Hepatocyte (in vitro differentiated cells): ENCODE measurements around the gene SCYGR6. TPM values are rescaled to one million over a fixed set of nuclear protein-coding genes. Genes with fewer than 3 reads are reported as not detected.

ENCODE experiments used
- DNase-seq: peaks from one replicate; pipeline ENCODE4 v3.0.0-alpha.2; 2016; ENCODE audit warnings: low spot score
- H2AFZ ChIP-seq: fragments of 200-600 bp; sonication (generic); 2 replicates; pipeline ENCODE4 v1.6.0; 2016; ENCODE audit warnings: antibody characterized with exemption, mild to moderate bottlenecking
- H3K27ac ChIP-seq: fragments of 200-600 bp; sonication (generic); 2 replicates; pipeline ENCODE4 v1.5.1; 2016; ENCODE audit warnings: mild to moderate bottlenecking
- H3K27me3 ChIP-seq: fragments of 200-600 bp; sonication (generic); 2 replicates; pipeline ENCODE4 v1.6.1; 2016
- H3K36me3 ChIP-seq: fragments of 200-600 bp; sonication (generic); replicated peaks from 2 replicates; pipeline ENCODE4 v1.5.1; 2016; ENCODE audit warnings: low read depth; ENCODE audit not compliant: insufficient read depth
- H3K4me1 ChIP-seq: fragments of 200-600 bp; sonication (generic); 2 replicates; pipeline ENCODE4 v1.5.1; 2016; ENCODE audit warnings: mild to moderate bottlenecking, moderate library complexity; ENCODE audit not compliant: insufficient read depth
- H3K4me2 ChIP-seq: fragments of 200-600 bp; sonication (generic); 2 replicates; pipeline ENCODE4 v1.6.0; 2016
- H3K4me3 ChIP-seq: fragments of 200-600 bp; sonication (generic); 2 replicates; pipeline ENCODE4 v1.5.1; 2016; ENCODE audit warnings: mild to moderate bottlenecking
- H3K79me2 ChIP-seq: fragments of 200-600 bp; sonication (generic); 2 replicates; pipeline ENCODE4 v1.6.0; 2017; ENCODE audit warnings: mild to moderate bottlenecking
- H3K9me2 ChIP-seq: fragments of 200-600 bp; sonication (generic); replicated peaks from 2 replicates; pipeline ENCODE4 v1.6.0; 2017; ENCODE audit warnings: mild to moderate bottlenecking; ENCODE audit not compliant: insufficient read depth
- H3K9me3 ChIP-seq: fragments of 200-600 bp; sonication (generic); 2 replicates; pipeline ENCODE4 v1.5.1; 2016; ENCODE audit warnings: low read depth, mild to moderate bottlenecking
- H4K20me1 ChIP-seq: fragments of 200-600 bp; sonication (generic); 2 replicates; pipeline ENCODE4 v1.6.0; 2016; ENCODE audit warnings: mild to moderate bottlenecking; ENCODE audit not compliant: insufficient read depth, poor library complexity, severe bottlenecking
- CTCF ChIP-seq: fragments of 200-600 bp; sonication (generic); IDR thresholded peaks from 2 replicates; pipeline ENCODE4 v1.5.1; 2016; ENCODE audit warnings: antibody characterized with exemption, mild to moderate bottlenecking; ENCODE audit not compliant: poor library complexity
- EZH2 ChIP-seq: fragments of 200-600 bp; sonication (generic); IDR thresholded peaks from 2 replicates; pipeline ENCODE4 v1.6.1; 2016; ENCODE audit warnings: antibody characterized with exemption, mild to moderate bottlenecking, borderline replicate concordance
- EZH2phosphoT487 ChIP-seq: fragments of 200-600 bp; sonication (generic); IDR thresholded peaks from one replicate; pipeline ENCODE4 v1.6.1; 2018; ENCODE audit warnings: antibody characterized with exemption, mild to moderate bottlenecking, low read depth, moderate library complexity; ENCODE audit not compliant: unreplicated experiment, severe bottlenecking
- WGBS: methylation state at CpG from one replicate; pipeline ENCODE4 v1.1.6; 2016; ENCODE audit warnings: low lambda C conversion rate; ENCODE audit errors: missing lambda C conversion rate; 5-methylcytosine and 5-hydroxymethylcytosine counted together
- polyA plus RNA-seq: library from polyadenylated mRNA; unstranded; fragments of >200 nt; fragmentation: Nextera tagmentation; extraction: Ambion mirVana; gene quantifications from 2 replicates; pipeline ENCODE4 v1.2.1, GENCODE V29; 2016
- total RNA-seq: library from RNA; depleted of rRNA; stranded (reverse); fragments of >200 nt; gene quantifications from 2 replicates; pipeline ENCODE4 v1.2.3, GENCODE V29; 2014

The SCYGR6 gene
- total and polyA plus RNA-seq, 2 experiments from 2014 or later = not detected

DNA sequence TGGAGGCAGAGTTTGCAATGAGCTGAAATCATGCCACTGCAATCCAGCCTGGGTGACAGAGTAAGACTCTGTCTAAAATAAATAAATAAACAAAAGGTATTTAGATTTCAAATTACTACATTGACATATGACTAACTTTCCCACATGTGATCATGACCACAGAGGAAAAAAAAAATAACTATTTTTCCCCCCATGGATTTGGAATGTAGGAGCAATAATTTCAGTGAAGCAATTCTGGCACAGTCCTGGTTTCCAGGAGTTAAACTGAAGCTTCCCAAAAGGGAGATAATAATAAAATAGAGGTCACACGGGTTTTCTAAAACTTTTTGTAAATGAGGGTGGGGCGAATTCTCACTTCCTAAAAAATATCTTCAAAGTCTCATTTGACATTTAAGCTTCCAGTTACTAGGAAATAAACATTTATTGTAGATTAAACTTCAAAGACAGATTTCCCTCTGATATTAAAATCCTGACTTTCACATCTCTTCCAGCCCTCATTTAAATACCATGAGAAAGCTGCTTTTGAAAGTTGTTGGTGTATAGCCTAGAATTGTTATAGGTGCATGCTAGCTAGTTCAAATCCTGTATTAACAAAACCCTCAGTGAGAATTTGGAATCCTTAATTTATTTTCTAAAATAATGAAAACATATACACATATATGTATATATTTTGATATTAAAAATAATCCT, 27.4 kb downstream of the SCYGR6 start:
- no peak overlapping the region for H2AFZ ChIP-seq
- no peak overlapping the region for H3K27ac ChIP-seq
- no peak overlapping the region for H3K4me3 ChIP-seq
- H3K27me3 ChIP-seq = no peaks in the 10 kb centered on the region
- H3K4me1 ChIP-seq = peaks cover 4% of the 10 kb centered on the region
- no peak for DNase-seq
- no peaks in the 10 kb centered on the region for H3K9me3 ChIP-seq
- no peaks in the 10 kb centered on the region for H4K20me1 ChIP-seq
- H3K36me3 ChIP-seq = no peaks in the 10 kb centered on the region
- TF ChIP-seq CTCF = no peak
- no peak for TF ChIP-seq EZH2
- H3K4me2 ChIP-seq = no peak overlapping the region
- H3K79me2 ChIP-seq = no peaks in the 10 kb centered on the region
- 78% methylated on average over 2 of the region's 2 CpGs for WGBS
- no peaks in the 10 kb centered on the region for H3K9me2 ChIP-seq

DNA sequence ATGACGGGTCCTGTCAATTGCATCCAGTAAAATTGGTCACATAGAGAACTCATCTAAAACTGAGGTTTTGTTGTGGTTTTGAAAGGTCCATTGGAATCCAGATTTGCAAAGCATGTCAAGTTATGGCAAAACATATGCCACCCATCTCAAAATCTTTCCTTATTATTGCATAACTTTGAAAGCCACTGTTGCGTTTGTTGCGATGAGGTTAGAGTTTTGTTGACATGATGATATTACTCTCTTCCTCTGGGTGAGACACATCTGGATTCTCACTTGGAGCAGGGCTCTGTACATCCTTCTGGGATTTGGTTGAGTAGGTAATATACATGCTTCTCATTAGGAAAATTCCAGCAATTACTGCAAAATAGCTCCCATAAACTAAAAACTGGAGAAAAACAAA, 37.4 kb downstream of the SCYGR6 start:
- no peak overlapping the region for H3K4me2 ChIP-seq
- no peak overlapping the region for H3K27ac ChIP-seq
- H3K36me3 ChIP-seq = no peaks in the 10 kb centered on the region
- 85% methylated on average over 3 of the region's 3 CpGs for WGBS
- no peaks in the 10 kb centered on the region for H4K20me1 ChIP-seq
- H3K4me1 ChIP-seq = no peaks in the 10 kb centered on the region
- no peak for DNase-seq
- TF ChIP-seq EZH2phosphoT487 (no peak), CTCF (no peak), EZH2 (no peak)
- H3K9me3 ChIP-seq = no peaks in the 10 kb centered on the region
- no peaks in the 10 kb centered on the region for H3K9me2 ChIP-seq
- no peak overlapping the region for H2AFZ ChIP-seq
- no peaks in the 10 kb centered on the region for H3K27me3 ChIP-seq
- H3K79me2 ChIP-seq = peaks cover 3% of the 10 kb centered on the region
- H3K4me3 ChIP-seq = no peak overlapping the region

- no peak overlapping the region for H3K4me3 ChIP-seq
- no peaks in the 10 kb centered on the region for H3K79me2 ChIP-seq
- no peak overlapping the region for H3K27ac ChIP-seq
- H2AFZ ChIP-seq = no peak overlapping the region
- DNase-seq = no peak
- TF ChIP-seq CTCF (no peak), EZH2phosphoT487 (no peak), EZH2 (no peak)
- no peaks in the 10 kb centered on the region for H3K36me3 ChIP-seq
- no peaks in the 10 kb centered on the region for H3K27me3 ChIP-seq
- no peak overlapping the region for H3K4me2 ChIP-seq
- H3K9me3 ChIP-seq = no peaks in the 10 kb centered on the region
- 92% methylated on average over 5 of the region's 5 CpGs for WGBS
- no peaks in the 10 kb centered on the region for H4K20me1 ChIP-seq
- no peaks in the 10 kb centered on the region for H3K9me2 ChIP-seq
- no peaks in the 10 kb centered on the region for H3K4me1 ChIP-seq
Measured at GRCh38 chr2:227684258-227684657, 40.3 kb downstream of the SCYGR6 start.
